Activated B cell treated with CpG ODN at 0.5 μM for 24 hours (primary cell): ENCODE measurements around the gene BARD1. TPM values are rescaled to one million over a fixed set of nuclear protein-coding genes. Genes with fewer than 3 reads are reported as not detected.
A peak's percentile ranks its signal among the peaks of the same experiment; 100 is the strongest.
"Not testable (repeated sequence)": the region's sequence is repeated elsewhere in the genome, so short reads cannot be mapped to it uniquely, and the experiment has no call there.

Experiments
- ATAC-seq: fragments of 200-7000 bp; cut with Tn5 transposase; one replicate; pipeline ENCODE4 v1.10.0; 2021; ENCODE audit warnings: low read depth, mild to moderate bottlenecking, moderate library complexity
- CTCF ChIA-PET: fragments of 350-600 bp; sonication (Branson Sonifier 250); formaldehyde crosslinking; loops from one replicate; lab custom pipeline; 2021; ENCODE audit warnings: antibody characterized with exemption; lab: Charles Lee
- POLR2A ChIA-PET: fragments of 350-600 bp; sonication (Branson Sonifier 250); formaldehyde crosslinking; loops from one replicate; lab custom pipeline; 2021; ENCODE audit warnings: antibody characterized with exemption; lab: Charles Lee
- DNase-seq: peaks from one replicate; pipeline ENCODE4 v3.0.0; 2022
- H3K27ac Mint-ChIP-seq: one replicate; pipeline ENCODE4 v1.8.0; 2020; ENCODE audit warnings: mixed read lengths
- H3K27me3 Mint-ChIP-seq: one replicate; pipeline ENCODE4 v1.8.0; 2021; ENCODE audit warnings: mixed read lengths
- H3K36me3 Mint-ChIP-seq: one replicate; pipeline ENCODE4 v1.8.0; 2021; ENCODE audit warnings: low read depth, mixed read lengths
- H3K4me1 Mint-ChIP-seq: one replicate; pipeline ENCODE4 v1.8.0; 2021; ENCODE audit warnings: mixed read lengths
- H3K4me3 Mint-ChIP-seq: one replicate; pipeline ENCODE4 v1.8.0; 2020; ENCODE audit warnings: mild to moderate bottlenecking, mixed read lengths
- H3K9me3 Mint-ChIP-seq: one replicate; pipeline ENCODE4 v1.8.0; 2020; ENCODE audit warnings: mixed read lengths
- intact Hi-C: fragments of 100-400 bp; cut with micrococcal nuclease; formaldehyde crosslinking; loops from one replicate; pipeline ENCODE4 v1.15.1; 2024
- total RNA-seq: library from RNA; stranded (reverse); gene quantifications from 2 replicates; pipeline ENCODE4 v1.2.3, GENCODE V29; 2022
- TF ChIP-seq, protein P1 (sequence below): fragments of 200-600 bp; IDR thresholded peaks from one replicate; pipeline ENCODE4 v1.8.0; 2022; ENCODE audit warnings: antibody characterized with exemption, mild to moderate bottlenecking

Gene BARD1
- total RNA-seq, 1 donor from 2014 or later: 22.5 TPM

DNA sequence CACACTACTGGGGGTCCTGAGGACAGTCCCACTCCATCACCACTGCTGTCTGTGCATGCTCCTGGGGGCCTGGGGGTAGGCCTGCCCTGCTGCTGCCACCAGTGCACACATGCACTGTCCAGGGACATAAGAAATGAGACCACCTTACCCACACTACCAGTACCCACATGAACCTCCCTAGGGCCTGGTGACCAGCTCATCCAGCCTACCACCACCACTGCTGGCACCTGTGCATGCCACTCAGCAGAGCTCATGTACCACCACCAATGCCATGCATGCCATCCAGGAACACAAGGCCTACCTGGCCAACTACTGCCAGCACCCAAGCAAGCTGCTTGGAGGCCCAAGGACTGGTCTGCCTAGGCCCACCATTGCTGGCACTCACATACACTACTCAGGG, 112.8 kb downstream of the BARD1 start:
- H3K36me3 Mint-ChIP-seq: peaks cover 2% of the 10 kb centered on the region
- no peak overlapping the region for H3K4me3 Mint-ChIP-seq
- ChIA-PET POLR2A (no interaction called here), CTCF (no interaction called here)
- no peak overlapping the region for H3K27ac Mint-ChIP-seq
- intact Hi-C loops: no loop called here
- TF ChIP-seq, protein P1, sequence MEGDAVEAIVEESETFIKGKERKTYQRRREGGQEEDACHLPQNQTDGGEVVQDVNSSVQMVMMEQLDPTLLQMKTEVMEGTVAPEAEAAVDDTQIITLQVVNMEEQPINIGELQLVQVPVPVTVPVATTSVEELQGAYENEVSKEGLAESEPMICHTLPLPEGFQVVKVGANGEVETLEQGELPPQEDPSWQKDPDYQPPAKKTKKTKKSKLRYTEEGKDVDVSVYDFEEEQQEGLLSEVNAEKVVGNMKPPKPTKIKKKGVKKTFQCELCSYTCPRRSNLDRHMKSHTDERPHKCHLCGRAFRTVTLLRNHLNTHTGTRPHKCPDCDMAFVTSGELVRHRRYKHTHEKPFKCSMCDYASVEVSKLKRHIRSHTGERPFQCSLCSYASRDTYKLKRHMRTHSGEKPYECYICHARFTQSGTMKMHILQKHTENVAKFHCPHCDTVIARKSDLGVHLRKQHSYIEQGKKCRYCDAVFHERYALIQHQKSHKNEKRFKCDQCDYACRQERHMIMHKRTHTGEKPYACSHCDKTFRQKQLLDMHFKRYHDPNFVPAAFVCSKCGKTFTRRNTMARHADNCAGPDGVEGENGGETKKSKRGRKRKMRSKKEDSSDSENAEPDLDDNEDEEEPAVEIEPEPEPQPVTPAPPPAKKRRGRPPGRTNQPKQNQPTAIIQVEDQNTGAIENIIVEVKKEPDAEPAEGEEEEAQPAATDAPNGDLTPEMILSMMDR: no peak
- DNase-seq: no peak
- no peak for ATAC-seq
- no peaks in the 10 kb centered on the region for H3K27me3 Mint-ChIP-seq
- no peaks in the 10 kb centered on the region for H3K4me1 Mint-ChIP-seq
- H3K9me3 Mint-ChIP-seq: peaks cover 15% of the 10 kb centered on the region

DNA sequence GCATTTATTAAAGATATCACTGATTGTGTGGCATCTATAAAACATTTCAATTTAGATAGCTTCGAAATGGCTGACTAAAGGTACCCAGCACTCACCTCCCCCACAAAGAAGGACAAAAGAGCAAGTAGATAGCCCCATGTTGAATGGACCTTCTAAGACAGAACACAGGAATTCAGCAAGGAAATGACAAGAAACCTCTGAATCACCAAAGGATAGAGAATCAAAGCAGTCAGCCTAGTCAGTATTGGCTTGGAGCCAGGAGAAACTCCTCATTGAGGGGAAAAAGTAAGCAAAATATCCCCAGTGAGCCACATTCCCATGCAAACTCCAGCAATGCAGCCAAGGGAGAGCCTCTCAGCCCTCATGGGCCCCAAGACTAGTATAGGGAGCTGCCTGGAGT, 113.7 kb downstream of the BARD1 start:
- DNase-seq (no peak), ATAC-seq (no peak)
- H3K36me3 Mint-ChIP-seq: no peaks in the 10 kb centered on the region

GRCh38 chr2:214683557-214683956, 125.9 kb downstream of the BARD1 start:
- H3K9me3 Mint-ChIP-seq, POLR2A ChIA-PET, H3K36me3 Mint-ChIP-seq, DNase-seq, H3K4me1 Mint-ChIP-seq, ATAC-seq, intact Hi-C loops, H3K27me3 Mint-ChIP-seq, CTCF ChIA-PET: not testable (repeated sequence)
- Mint-ChIP-seq H3K4me3 (peak overlapping the region; percentile 78), H3K27ac (peak overlapping the region; percentile 26)

More for the DNA sequence above, 113.7 kb downstream of the BARD1 start:
- no peak overlapping the region for H3K27ac Mint-ChIP-seq
- H3K27me3 Mint-ChIP-seq: no peaks in the 10 kb centered on the region
- ChIA-PET CTCF (no interaction called here), POLR2A (no interaction called here)
- peaks cover 8% of the 10 kb centered on the region for H3K9me3 Mint-ChIP-seq
- intact Hi-C loops: no loop called here
- H3K4me1 Mint-ChIP-seq: no peaks in the 10 kb centered on the region
- TF ChIP-seq, protein P1: no peak
- no peak overlapping the region for H3K4me3 Mint-ChIP-seq

GRCh38 chr2:214679736-214680135, 129.7 kb downstream of the BARD1 start:
- H3K9me3 Mint-ChIP-seq: peaks cover 6% of the 10 kb centered on the region
- peaks cover 3% of the 10 kb centered on the region for H3K27me3 Mint-ChIP-seq
- TF ChIP-seq, protein P1: no peak
- no peak overlapping the region for H3K27ac Mint-ChIP-seq
- CTCF ChIA-PET: no interaction called here
- H3K36me3 Mint-ChIP-seq: no peaks in the 10 kb centered on the region
- H3K4me3 Mint-ChIP-seq: peak overlapping the region; percentile 25
- no peak for ATAC-seq
- H3K4me1 Mint-ChIP-seq: peaks cover 5% of the 10 kb centered on the region
- POLR2A ChIA-PET: no interaction called here
- DNase-seq: no peak
- intact Hi-C loops: no loop called here

DNA sequence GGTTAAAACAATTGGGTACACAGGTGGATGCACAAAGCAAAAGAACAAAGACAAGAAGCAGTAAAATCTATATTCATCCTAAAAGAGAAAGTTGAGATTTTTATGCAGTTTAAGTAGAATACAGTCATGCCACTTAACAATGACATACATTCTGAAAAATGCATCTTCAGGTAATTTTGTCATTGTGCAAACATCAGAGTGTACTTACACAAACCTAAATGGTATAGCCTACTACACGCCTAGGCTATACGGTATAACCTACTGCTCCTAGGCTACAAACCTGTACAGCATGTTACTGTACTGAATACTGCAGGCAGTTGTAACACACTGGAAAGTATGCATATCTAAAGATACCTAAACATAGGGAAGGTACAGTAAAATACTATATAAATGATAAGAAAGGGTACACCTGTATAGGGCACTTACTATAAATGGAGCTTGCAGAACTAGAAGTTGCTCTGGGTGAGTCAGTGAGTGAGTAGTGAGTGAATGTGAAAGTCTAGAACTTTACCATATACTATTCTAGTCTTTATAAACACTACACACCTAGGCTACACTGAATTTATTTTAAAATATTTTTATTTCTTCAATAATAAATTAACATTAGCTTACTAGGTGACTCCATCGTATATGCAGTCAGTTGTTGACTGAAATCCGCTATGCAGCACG, 132.9 kb downstream of the BARD1 start:
- no peak for DNase-seq
- ChIA-PET POLR2A (no interaction called here), CTCF (no interaction called here)
- H3K9me3 Mint-ChIP-seq: peaks cover 6% of the 10 kb centered on the region
- peaks cover 1% of the 10 kb centered on the region for H3K27me3 Mint-ChIP-seq
- no peak for ATAC-seq
- no peak overlapping the region for H3K27ac Mint-ChIP-seq
- TF ChIP-seq, protein P1: no peak
- intact Hi-C loops: no loop called here
- H3K4me1 Mint-ChIP-seq: peaks cover 1% of the 10 kb centered on the region
- no peak overlapping the region for H3K4me3 Mint-ChIP-seq
- H3K36me3 Mint-ChIP-seq: no peaks in the 10 kb centered on the region
